ENCODE measurements around the gene LGALS1. TPM values are rescaled to one million over a fixed set of nuclear protein-coding genes. Genes with fewer than 3 reads are reported as not detected.

The LGALS1 gene
- total and polyA plus RNA-seq, 9 of the 15 experiments (the other 6 are each of a cell fraction or from before 2014, with no cell fraction given): 160 to 800 (median 330) TPM

DNA sequence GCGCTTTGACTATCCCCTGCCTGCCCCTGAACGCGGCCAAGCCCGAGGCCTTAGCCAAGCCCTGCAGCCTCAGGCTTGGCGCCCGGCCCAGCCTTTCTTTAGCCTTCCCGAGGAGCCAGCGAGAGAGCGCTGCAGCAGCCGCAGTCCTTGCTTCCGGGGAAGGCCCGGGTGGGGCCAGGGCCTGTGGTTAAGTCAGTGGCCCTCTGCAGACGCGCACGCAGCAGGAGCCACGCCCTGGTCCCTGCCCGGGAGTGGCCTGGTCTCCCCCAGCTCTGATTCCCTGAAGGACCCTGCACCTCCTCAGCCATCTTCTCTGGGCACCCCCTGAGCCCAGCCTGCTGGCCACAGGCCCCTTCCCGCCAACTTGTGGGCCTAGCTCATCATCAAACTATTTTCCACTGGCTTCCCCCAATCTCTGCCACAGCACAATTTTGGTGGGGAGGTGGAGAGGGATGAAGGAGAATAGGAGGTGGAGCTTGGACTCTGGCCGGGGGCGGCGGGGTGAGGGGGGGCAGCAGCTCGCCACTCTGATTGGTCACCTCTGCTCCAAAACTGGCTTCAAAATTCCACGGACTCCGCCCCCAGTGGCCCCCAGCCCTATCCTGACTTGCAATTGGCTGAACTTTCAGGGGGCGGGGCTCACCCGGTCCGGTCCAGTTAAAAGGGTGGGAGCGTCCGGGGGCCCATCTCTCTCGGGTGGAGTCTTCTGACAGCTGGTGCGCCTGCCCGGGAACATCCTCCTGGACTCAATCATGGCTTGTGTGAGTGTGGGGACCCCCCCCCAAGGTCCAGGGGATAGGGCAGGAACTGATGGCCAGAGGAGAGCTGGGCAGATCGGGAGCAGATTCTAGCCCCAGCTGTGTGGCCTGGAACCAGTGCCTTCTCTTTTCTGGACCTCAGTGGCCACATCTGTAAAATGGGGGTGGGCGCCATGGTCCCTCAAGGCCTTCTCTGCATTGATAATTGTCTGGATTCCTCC lies at the start of gene LGALS1 (continued):
- no peak for TF ChIP-seq DIDO1 (tag; IDR thresholded peaks at IDR 0.05; ENCODE audit: low read depth)
- peak in 1 of 2 experiments; percentile 34; a peak in 2 of 4 replicates for TF ChIP-seq RCOR1 (IDR thresholded peaks at IDR 0.05; ENCODE audit: borderline replicate concordance in 1 of 2, low read depth in 2 of 2, low read length in 2 of 2)
- no peak for TF ChIP-seq ZNF232 (CRISPR knock-in tag; IDR thresholded peaks at IDR 0.05)
- no peak for TF ChIP-seq HNRNPK (IDR thresholded peaks at IDR 0.05; ENCODE audit: low read depth, low read length, poor library complexity, severe bottlenecking)
- TF ChIP-seq, protein P1, sequence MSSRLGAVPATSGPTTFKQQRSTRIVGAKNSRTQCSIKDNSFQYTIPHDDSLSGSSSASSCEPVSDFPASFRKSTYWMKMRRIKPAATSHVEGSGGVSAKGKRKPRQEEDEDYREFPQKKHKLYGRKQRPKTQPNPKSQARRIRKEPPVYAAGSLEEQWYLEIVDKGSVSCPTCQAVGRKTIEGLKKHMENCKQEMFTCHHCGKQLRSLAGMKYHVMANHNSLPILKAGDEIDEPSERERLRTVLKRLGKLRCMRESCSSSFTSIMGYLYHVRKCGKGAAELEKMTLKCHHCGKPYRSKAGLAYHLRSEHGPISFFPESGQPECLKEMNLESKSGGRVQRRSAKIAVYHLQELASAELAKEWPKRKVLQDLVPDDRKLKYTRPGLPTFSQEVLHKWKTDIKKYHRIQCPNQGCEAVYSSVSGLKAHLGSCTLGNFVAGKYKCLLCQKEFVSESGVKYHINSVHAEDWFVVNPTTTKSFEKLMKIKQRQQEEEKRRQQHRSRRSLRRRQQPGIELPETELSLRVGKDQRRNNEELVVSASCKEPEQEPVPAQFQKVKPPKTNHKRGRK (tag; IDR thresholded peaks at IDR 0.05): no peak
- no peak for TF ChIP-seq TAF15 (IDR thresholded peaks at IDR 0.05; ENCODE audit: low read depth, low read length)
- TF ChIP-seq ZNF311 (CRISPR knock-in tag; IDR thresholded peaks at IDR 0.05): no peak
- no peak for TF ChIP-seq PURB (CRISPR knock-in tag; IDR thresholded peaks at IDR 0.05; ENCODE audit: low read depth)
- no peak for TF ChIP-seq SP2 (IDR thresholded peaks at IDR 0.05; ENCODE audit: extremely low read depth, low read depth, low read length, poor library complexity, severe bottlenecking)
- no peak for TF ChIP-seq KAT2B (IDR thresholded peaks at IDR 0.05; ENCODE audit: low read depth, low read length)
- peak; percentile 53 for TF ChIP-seq TAF1 (IDR thresholded peaks at IDR 0.05; ENCODE audit: control insufficient read depth, extremely low read depth, insufficient read depth, low read length, severe bottlenecking)
- TF ChIP-seq THRAP3 (IDR thresholded peaks at IDR 0.05; ENCODE audit: borderline replicate concordance): no peak
- peak; percentile 70 for TF ChIP-seq POLR2B (IDR thresholded peaks at IDR 0.05; ENCODE audit: low read depth, partially characterized antibody)
- peak; percentile 27 for TF ChIP-seq FIP1L1 (IDR thresholded peaks at IDR 0.05; ENCODE audit: low read depth, low read length, poor library complexity, severe bottlenecking)
- TF ChIP-seq CTBP1 (IDR thresholded peaks at IDR 0.05; ENCODE audit: borderline replicate concordance): peak; percentile 88
- no peak for TF ChIP-seq HNRNPH1 (optimal IDR thresholded peaks at IDR 0.05; ENCODE audit: low read depth, low read length)
- TF ChIP-seq TRIM24 (IDR thresholded peaks at IDR 0.05): peak in 1 of 2 experiments; percentile 26; a peak in 1 of 4 replicates
- TF ChIP-seq RNF2 (IDR thresholded peaks at IDR 0.05): peak; percentile 66; the same call in 1 of the 2 replicates
- TF ChIP-seq ZSCAN29 (IDR thresholded peaks at IDR 0.05): no peak
- no peak for TF ChIP-seq ZNF696 (CRISPR knock-in tag; conservative IDR thresholded peaks at IDR 0.05)
- peak; percentile 69 for TF ChIP-seq HMGN3 (IDR thresholded peaks at IDR 0.05; ENCODE audit: borderline replicate concordance, extremely low read depth, insufficient read length, low read depth, low read length)
- no peak for TF ChIP-seq NR4A1 (CRISPR knock-in tag; IDR thresholded peaks at IDR 0.05)
- 0 out of 2 replicates have a peak, but pooled peaks have one; percentile 28 for TF ChIP-seq NR4A1 (tag; IDR thresholded peaks at IDR 0.05)
- no peak for TF ChIP-seq RFX7 (CRISPR knock-in tag; IDR thresholded peaks at IDR 0.05)
- TF ChIP-seq, protein P2, sequence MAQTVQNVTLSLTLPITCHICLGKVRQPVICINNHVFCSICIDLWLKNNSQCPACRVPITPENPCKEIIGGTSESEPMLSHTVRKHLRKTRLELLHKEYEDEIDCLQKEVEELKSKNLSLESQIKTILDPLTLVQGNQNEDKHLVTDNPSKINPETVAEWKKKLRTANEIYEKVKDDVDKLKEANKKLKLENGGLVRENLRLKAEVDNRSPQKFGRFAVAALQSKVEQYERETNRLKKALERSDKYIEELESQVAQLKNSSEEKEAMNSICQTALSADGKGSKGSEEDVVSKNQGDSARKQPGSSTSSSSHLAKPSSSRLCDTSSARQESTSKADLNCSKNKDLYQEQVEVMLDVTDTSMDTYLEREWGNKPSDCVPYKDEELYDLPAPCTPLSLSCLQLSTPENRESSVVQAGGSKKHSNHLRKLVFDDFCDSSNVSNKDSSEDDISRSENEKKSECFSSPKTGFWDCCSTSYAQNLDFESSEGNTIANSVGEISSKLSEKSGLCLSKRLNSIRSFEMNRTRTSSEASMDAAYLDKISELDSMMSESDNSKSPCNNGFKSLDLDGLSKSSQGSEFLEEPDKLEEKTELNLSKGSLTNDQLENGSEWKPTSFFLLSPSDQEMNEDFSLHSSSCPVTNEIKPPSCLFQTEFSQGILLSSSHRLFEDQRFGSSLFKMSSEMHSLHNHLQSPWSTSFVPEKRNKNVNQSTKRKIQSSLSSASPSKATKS (CRISPR knock-in tag; IDR thresholded peaks at IDR 0.05): no peak

Data from K562 (cell line).